ENCODE results near the gene RPN2. TPM values are rescaled to one million over a fixed set of nuclear protein-coding genes. Genes with fewer than 3 reads are reported as not detected.
A peak's percentile ranks its signal among the peaks of the same experiment; 100 is the strongest.

RPN2 gene
- total and polyA plus RNA-seq, 7 experiments from 2014 or later, result 88.7 to 281 (median 113) TPM

- DNase-seq (no peak), ATAC-seq (no peak)
- peaks cover 0 to 10% (median 5%) of the 10 kb centered on the region in 7 donors for H3K4me1 Mint-ChIP-seq
- peak overlapping the region in 1 of 9 donors; percentile 14 for H3K27ac Mint-ChIP-seq
- H3K27me3 Mint-ChIP-seq, result no peaks in the 10 kb centered on the region
- H3K36me3 Mint-ChIP-seq, result peaks cover 11 to 51% (median 17%) of the 10 kb centered on the region in 5 donors
- no peak overlapping the region for H3K4me3 Mint-ChIP-seq
- Histone ChIP-seq H3K27me3 (ENCODE audit: control insufficient read depth in 2 of 2, insufficient read depth in 2 of 2, low read length in 2 of 2) (no peaks in the 10 kb centered on the region), H3K4me1 (ENCODE audit: control insufficient read depth in 2 of 2, insufficient read depth in 2 of 2, low read length in 2 of 2) (no peaks in the 10 kb centered on the region), H3K4me3 (ENCODE audit: low read length) (no peak overlapping the region), H3K36me3 (ENCODE audit: control insufficient read depth in 2 of 3, insufficient read depth in 3 of 3, low read length in 3 of 3) (peaks cover 3 to 59% (median 25%) of the 10 kb centered on the region in 3 experiments), H3K27ac (ENCODE audit: low read depth, low read length) (no peak overlapping the region), H3K9me3 (ENCODE audit: control insufficient read depth in 2 of 3, low read length in 3 of 3) (no peaks in the 10 kb centered on the region)
- ChIA-PET CTCF (interaction anchor here (0.7 kb wide), 1 partner anchor 290 kb away, joined by 3 read pairs; no protein-coding TSS in a partner anchor), POLR2A (no interaction called here)
- H3K9me3 Mint-ChIP-seq, result no peaks in the 10 kb centered on the region
- intact Hi-C loops (cut with micrococcal nuclease), result no loop called here
Observed at GRCh38 chr20:37218976-37219375, 39.8 kb downstream of the RPN2 start.

- no peak overlapping the region for H3K27ac Mint-ChIP-seq
- ChIA-PET CTCF (interaction anchor here (0.6 to 1.0 kb wide), 2 partner anchors 138 to 313 kb away, joined by 3 read pairs; no protein-coding TSS in a partner anchor), POLR2A (no interaction called here)
- no peak overlapping the region for H3K4me3 Mint-ChIP-seq
- Histone ChIP-seq H3K9me3 (ENCODE audit: control insufficient read depth in 2 of 3, low read length in 3 of 3) (no peaks in the 10 kb centered on the region), H3K36me3 (ENCODE audit: control insufficient read depth in 2 of 3, insufficient read depth in 3 of 3, low read length in 3 of 3) (peaks cover 11 to 62% (median 25%) of the 10 kb centered on the region in 3 experiments), H3K27ac (ENCODE audit: low read depth, low read length) (no peak overlapping the region), H3K4me1 (ENCODE audit: control insufficient read depth in 2 of 2, insufficient read depth in 2 of 2, low read length in 2 of 2) (no peaks in the 10 kb centered on the region), H3K4me3 (ENCODE audit: low read length) (no peak overlapping the region), H3K27me3 (ENCODE audit: control insufficient read depth in 2 of 2, insufficient read depth in 2 of 2, low read length in 2 of 2) (no peaks in the 10 kb centered on the region)
- H3K9me3 Mint-ChIP-seq, result no peaks in the 10 kb centered on the region
- ATAC-seq, result no peak
- peaks cover 4 to 50% (median 14%) of the 10 kb centered on the region in 5 donors for H3K36me3 Mint-ChIP-seq
- no peak for DNase-seq
- no peaks in the 10 kb centered on the region for H3K27me3 Mint-ChIP-seq
- intact Hi-C loops (cut with micrococcal nuclease), result no loop called here
- peaks cover 0 to 10% (median 5%) of the 10 kb centered on the region in 7 donors for H3K4me1 Mint-ChIP-seq
Observed at GRCh38 chr20:37219751-37220668, 40.9 kb downstream of the RPN2 start.

DNA sequence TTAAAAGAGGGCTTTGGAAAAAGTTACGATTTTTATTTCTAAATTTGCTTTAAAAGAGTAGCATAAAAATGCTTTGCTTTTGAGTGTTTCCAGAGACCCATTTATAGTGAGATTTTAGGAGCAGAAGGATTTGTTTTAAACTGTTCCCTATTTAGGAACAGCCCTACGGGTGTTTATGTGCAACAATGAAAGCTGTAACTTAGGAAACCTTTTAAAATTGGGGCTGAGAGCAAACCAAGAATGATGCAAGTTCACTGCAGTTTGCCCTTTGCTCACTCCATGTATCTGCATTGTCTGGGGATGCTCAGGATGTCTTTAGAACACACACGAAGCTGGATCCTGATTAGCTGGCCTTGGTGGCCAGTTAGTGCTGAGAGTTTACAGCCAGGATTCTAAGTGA, 41.6 kb downstream of the RPN2 start:
- CTCF ChIA-PET, result interaction anchor here (0.6 to 1.0 kb wide), 2 partner anchors 138 to 312 kb away, joined by 3 read pairs; no protein-coding TSS in a partner anchor
- H3K9me3 Mint-ChIP-seq, result no peaks in the 10 kb centered on the region

GRCh38 chr20:37222086-37222485, 43.0 kb downstream of the RPN2 start:
- ChIA-PET CTCF (no interaction called here), POLR2A (no interaction called here)
- peaks cover 21 to 71% (median 36%) of the 10 kb centered on the region in 3 experiments for H3K36me3 ChIP-seq (ENCODE audit: control insufficient read depth in 2 of 3, insufficient read depth in 3 of 3, low read length in 3 of 3)
- no peaks in the 10 kb centered on the region for H3K27me3 Mint-ChIP-seq
- intact Hi-C loops (cut with micrococcal nuclease), result no loop called here
- H3K27me3 ChIP-seq (ENCODE audit: control insufficient read depth in 2 of 2, insufficient read depth in 2 of 2, low read length in 2 of 2), result no peaks in the 10 kb centered on the region
- no peak overlapping the region for H3K4me3 Mint-ChIP-seq
- H3K27ac ChIP-seq (ENCODE audit: low read depth, low read length), result no peak overlapping the region
- DNase-seq, result no peak
- no peak for ATAC-seq
- peaks cover 0 to 10% (median 5%) of the 10 kb centered on the region in 7 donors for H3K4me1 Mint-ChIP-seq
- no peaks in the 10 kb centered on the region for H3K9me3 ChIP-seq (ENCODE audit: control insufficient read depth in 2 of 3, low read length in 3 of 3)
- H3K27ac Mint-ChIP-seq, result no peak overlapping the region
- H3K4me3 ChIP-seq (ENCODE audit: low read length), result no peak overlapping the region
- peaks cover 8 to 53% (median 18%) of the 10 kb centered on the region in 5 donors for H3K36me3 Mint-ChIP-seq
- peaks cover 0 to 2% (median 0%) of the 10 kb centered on the region in 11 donors for H3K9me3 Mint-ChIP-seq
- no peaks in the 10 kb centered on the region for H3K4me1 ChIP-seq (ENCODE audit: control insufficient read depth in 2 of 2, insufficient read depth in 2 of 2, low read length in 2 of 2)

More for the DNA sequence above, 41.6 kb downstream of the RPN2 start:
- Histone ChIP-seq H3K9me3 (ENCODE audit: control insufficient read depth in 2 of 3, low read length in 3 of 3) (no peaks in the 10 kb centered on the region), H3K4me1 (ENCODE audit: control insufficient read depth in 2 of 2, insufficient read depth in 2 of 2, low read length in 2 of 2) (no peaks in the 10 kb centered on the region), H3K27ac (ENCODE audit: low read depth, low read length) (no peak overlapping the region), H3K4me3 (ENCODE audit: low read length) (no peak overlapping the region), H3K36me3 (ENCODE audit: control insufficient read depth in 2 of 3, insufficient read depth in 3 of 3, low read length in 3 of 3) (peaks cover 18 to 62% (median 29%) of the 10 kb centered on the region in 3 experiments), H3K27me3 (ENCODE audit: control insufficient read depth in 2 of 2, insufficient read depth in 2 of 2, low read length in 2 of 2) (no peaks in the 10 kb centered on the region)
- Mint-ChIP-seq H3K4me3 (no peak overlapping the region), H3K36me3 (peaks cover 8 to 51% (median 17%) of the 10 kb centered on the region in 5 donors), H3K27me3 (no peaks in the 10 kb centered on the region), H3K4me1 (peaks cover 0 to 10% (median 5%) of the 10 kb centered on the region in 7 donors), H3K27ac (peak overlapping the region in 1 of 9 donors; percentile 17)
- DNase-seq, result no peak
- POLR2A ChIA-PET, result no interaction called here
- intact Hi-C loops (cut with micrococcal nuclease), result no loop called here
- ATAC-seq, result no peak

GRCh38 chr20:37223053-37223452, 43.9 kb downstream of the RPN2 start:
- Histone ChIP-seq H3K4me1 (ENCODE audit: control insufficient read depth in 2 of 2, insufficient read depth in 2 of 2, low read length in 2 of 2) (no peaks in the 10 kb centered on the region), H3K4me3 (ENCODE audit: low read length) (no peak overlapping the region), H3K36me3 (ENCODE audit: control insufficient read depth in 2 of 3, insufficient read depth in 3 of 3, low read length in 3 of 3) (peaks cover 26 to 76% (median 36%) of the 10 kb centered on the region in 3 experiments), H3K27ac (ENCODE audit: low read depth, low read length) (no peak overlapping the region), H3K27me3 (ENCODE audit: control insufficient read depth in 2 of 2, insufficient read depth in 2 of 2, low read length in 2 of 2) (no peaks in the 10 kb centered on the region), H3K9me3 (ENCODE audit: control insufficient read depth in 2 of 3, low read length in 3 of 3) (no peaks in the 10 kb centered on the region)
- Mint-ChIP-seq H3K36me3 (peaks cover 8 to 61% (median 23%) of the 10 kb centered on the region in 5 donors), H3K4me3 (no peak overlapping the region), H3K27ac (no peak overlapping the region), H3K4me1 (peaks cover 0 to 10% (median 5%) of the 10 kb centered on the region in 7 donors), H3K9me3 (peaks cover 0 to 2% (median 0%) of the 10 kb centered on the region in 11 donors), H3K27me3 (no peaks in the 10 kb centered on the region)
- ChIA-PET CTCF (no interaction called here), POLR2A (interaction anchor here (0.8 kb wide), 1 partner anchor 123 kb away, joined by 3 read pairs; the partner anchor contains the start of gene SRC)
- ATAC-seq, result peak; percentile 98
- no peak for DNase-seq
- intact Hi-C loops (cut with micrococcal nuclease), result no loop called here

DNA sequence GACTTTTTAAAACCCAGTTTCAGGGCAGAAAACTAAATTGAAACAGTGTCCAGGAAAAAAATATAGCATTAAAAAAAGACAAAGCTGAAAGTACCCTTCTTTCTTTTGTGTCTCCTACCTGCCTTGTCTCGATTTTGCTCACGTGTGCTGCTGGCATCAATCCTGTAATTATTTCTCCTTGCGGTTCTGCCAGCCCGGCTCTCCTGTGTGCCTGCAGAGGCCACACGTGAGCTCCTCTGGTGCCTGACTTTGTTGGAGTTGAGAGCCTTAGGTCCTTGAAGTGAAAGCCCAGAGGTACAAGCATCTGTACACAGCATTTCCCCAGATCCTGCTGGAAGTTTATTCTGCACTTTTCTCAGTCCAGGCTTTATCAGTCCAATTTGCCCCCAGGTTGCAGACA, 46.0 kb downstream of the RPN2 start:
- Mint-ChIP-seq H3K27ac (peak overlapping the region in 2 of 9 donors; percentile 10 to 62), H3K4me3 (no peak overlapping the region), H3K4me1 (peaks cover 0 to 4% (median 0%) of the 10 kb centered on the region in 7 donors), H3K9me3 (peaks cover 0 to 2% (median 0%) of the 10 kb centered on the region in 11 donors), H3K27me3 (no peaks in the 10 kb centered on the region), H3K36me3 (peaks cover 11 to 59% (median 22%) of the 10 kb centered on the region in 5 donors)
- Histone ChIP-seq H3K27ac (ENCODE audit: low read depth, low read length) (no peak overlapping the region), H3K27me3 (ENCODE audit: control insufficient read depth in 2 of 2, insufficient read depth in 2 of 2, low read length in 2 of 2) (no peaks in the 10 kb centered on the region), H3K9me3 (ENCODE audit: control insufficient read depth in 2 of 3, low read length in 3 of 3) (no peaks in the 10 kb centered on the region), H3K4me1 (ENCODE audit: control insufficient read depth in 2 of 2, insufficient read depth in 2 of 2, low read length in 2 of 2) (no peaks in the 10 kb centered on the region), H3K36me3 (ENCODE audit: control insufficient read depth in 2 of 3, insufficient read depth in 3 of 3, low read length in 3 of 3) (peaks cover 46 to 86% (median 46%) of the 10 kb centered on the region in 3 experiments), H3K4me3 (ENCODE audit: low read length) (no peak overlapping the region)
- intact Hi-C loops (cut with micrococcal nuclease), result no loop called here
- DNase-seq, result no peak
- ATAC-seq, result no peak
- POLR2A ChIA-PET, result interaction anchor here (0.6 kb wide), 1 partner anchor 64 kb away, joined by 3 read pairs; no protein-coding TSS in a partner anchor
- CTCF ChIA-PET, result interaction anchor here (0.6 to 1.3 kb wide), 3 partner anchors 20 to 1779 kb away, joined by 3 to 4 read pairs (median 3); no protein-coding TSS in a partner anchor

Data from naive thymus-derived CD4-positive, alpha-beta T cell (primary cell).